Measurements from ENCODE around the gene PORCN.

DNA sequence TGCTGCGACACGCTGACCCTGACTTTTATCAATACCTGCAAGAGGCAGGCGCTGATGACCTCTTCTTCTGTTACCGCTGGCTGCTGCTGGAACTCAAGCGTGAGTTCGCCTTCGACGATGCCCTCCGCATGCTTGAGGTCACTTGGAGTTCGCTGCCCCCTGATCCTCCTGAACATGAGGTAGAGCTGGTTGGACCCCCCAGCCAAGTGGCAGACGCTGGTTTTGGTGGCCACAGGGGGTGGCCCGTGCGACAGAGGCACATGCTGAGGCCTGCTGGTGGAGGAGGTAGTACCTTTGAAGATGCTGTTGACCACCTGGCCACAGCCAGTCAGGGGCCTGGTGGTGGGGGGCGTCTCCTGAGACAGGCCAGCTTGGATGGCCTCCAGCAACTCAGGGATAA is 51.3 kb downstream of the PORCN start:
- TF ChIP-seq, protein P1, sequence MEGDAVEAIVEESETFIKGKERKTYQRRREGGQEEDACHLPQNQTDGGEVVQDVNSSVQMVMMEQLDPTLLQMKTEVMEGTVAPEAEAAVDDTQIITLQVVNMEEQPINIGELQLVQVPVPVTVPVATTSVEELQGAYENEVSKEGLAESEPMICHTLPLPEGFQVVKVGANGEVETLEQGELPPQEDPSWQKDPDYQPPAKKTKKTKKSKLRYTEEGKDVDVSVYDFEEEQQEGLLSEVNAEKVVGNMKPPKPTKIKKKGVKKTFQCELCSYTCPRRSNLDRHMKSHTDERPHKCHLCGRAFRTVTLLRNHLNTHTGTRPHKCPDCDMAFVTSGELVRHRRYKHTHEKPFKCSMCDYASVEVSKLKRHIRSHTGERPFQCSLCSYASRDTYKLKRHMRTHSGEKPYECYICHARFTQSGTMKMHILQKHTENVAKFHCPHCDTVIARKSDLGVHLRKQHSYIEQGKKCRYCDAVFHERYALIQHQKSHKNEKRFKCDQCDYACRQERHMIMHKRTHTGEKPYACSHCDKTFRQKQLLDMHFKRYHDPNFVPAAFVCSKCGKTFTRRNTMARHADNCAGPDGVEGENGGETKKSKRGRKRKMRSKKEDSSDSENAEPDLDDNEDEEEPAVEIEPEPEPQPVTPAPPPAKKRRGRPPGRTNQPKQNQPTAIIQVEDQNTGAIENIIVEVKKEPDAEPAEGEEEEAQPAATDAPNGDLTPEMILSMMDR (IDR thresholded peaks at IDR 0.05): no peak
- TF ChIP-seq ATF3 (CRISPR knock-in tag; conservative IDR thresholded peaks at IDR 0.05): no peak

Data from WTC11 (cell line).